Measurements from ENCODE around the gene STK26.
"Not testable (repeated sequence)": the region's sequence is repeated elsewhere in the genome, so short reads cannot be mapped to it uniquely, and the experiment has no call there.

STK26 gene

DNA sequence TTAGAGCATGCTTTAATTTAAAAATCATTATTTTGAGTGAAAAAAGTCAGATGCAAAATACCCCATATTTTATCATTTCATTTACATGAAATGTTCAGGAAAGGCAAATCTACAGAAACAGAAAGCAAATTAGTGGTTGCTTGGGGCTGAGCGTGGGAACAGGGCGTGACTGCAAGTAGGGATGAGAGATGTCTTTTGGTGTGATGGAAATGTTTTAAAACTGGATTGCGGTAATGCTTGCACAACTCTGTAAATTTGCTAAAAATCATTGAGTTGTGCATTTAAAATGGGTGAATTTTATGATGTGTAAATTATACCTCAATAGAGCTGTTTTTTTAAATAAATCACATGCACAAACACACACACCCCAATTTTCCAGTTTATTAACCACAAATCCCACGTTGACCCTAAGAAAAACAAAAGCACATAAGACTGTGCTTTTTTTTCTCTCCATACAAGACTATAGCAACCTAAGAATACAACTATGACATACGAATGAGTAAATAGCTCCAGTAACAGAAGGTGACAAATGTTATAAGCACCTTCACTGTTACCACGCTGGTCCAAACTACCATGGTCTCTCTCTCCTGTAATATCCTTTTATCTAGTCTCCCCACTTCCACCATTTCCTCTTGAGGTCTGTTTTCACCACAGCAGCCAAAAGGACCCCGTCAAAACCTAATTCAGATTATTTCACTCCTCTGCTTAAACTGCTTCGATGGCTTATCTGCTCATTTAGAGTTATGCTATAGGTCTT lies 67.5 kb downstream of the STK26 start:
- H3K9me3 Mint-ChIP-seq: no peaks in the 10 kb centered on the region
- H3K27ac Mint-ChIP-seq: no peak overlapping the region
- H3K27me3 Mint-ChIP-seq (ENCODE audit: low read depth): peaks cover 5% of the 10 kb centered on the region
- H3K36me3 Mint-ChIP-seq (ENCODE audit: low read depth): no peaks in the 10 kb centered on the region
- H3K4me3 Mint-ChIP-seq: no peak overlapping the region
- H3K4me1 Mint-ChIP-seq: peaks cover 15% of the 10 kb centered on the region
- TF ChIP-seq CTCF (IDR thresholded peaks at IDR 0.05; ENCODE audit: unreplicated experiment in 3 of 3): no peak

DNA sequence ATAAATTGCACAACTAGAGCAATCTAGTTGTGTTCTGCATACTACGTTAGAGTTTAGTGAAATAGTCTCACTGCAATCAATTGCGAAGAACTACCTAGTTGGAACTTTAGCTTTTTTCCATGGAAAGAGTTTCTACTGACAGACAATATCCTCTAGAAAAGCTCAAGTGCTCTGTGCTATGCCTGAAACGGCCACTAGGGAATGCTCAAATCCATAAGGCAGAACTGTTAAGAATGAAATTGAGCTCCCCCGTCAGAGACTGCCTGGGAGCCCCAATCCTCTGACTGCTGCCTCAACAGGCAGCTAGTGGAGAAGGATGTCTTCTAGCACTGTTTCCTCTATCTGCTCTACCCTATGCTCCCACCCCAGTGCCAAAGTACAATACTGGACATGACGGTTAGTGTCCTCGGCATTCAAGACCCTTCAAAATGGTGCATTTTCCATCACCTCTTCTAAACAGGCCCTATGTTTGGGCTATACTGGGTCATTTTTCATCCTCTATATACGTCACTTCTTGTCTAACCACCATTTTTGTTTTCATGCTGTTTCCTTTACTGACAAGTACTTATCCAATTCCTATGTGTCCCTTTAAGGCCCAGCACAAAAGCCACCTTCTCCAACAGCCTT lies 69.5 kb downstream of the STK26 start:
- Mint-ChIP-seq H3K27me3 (ENCODE audit: low read depth) (peaks cover 5% of the 10 kb centered on the region), H3K4me3 (no peak overlapping the region), H3K4me1 (peaks cover 26% of the 10 kb centered on the region), H3K36me3 (ENCODE audit: low read depth) (no peaks in the 10 kb centered on the region), H3K27ac (peak overlapping the region in 2 of 3 experiments; percentile 16 to 58), H3K9me3 (no peaks in the 10 kb centered on the region)
- peak; percentile 91 to 92 (median 91) for TF ChIP-seq CTCF (IDR thresholded peaks at IDR 0.05; ENCODE audit: unreplicated experiment in 3 of 3)

DNA sequence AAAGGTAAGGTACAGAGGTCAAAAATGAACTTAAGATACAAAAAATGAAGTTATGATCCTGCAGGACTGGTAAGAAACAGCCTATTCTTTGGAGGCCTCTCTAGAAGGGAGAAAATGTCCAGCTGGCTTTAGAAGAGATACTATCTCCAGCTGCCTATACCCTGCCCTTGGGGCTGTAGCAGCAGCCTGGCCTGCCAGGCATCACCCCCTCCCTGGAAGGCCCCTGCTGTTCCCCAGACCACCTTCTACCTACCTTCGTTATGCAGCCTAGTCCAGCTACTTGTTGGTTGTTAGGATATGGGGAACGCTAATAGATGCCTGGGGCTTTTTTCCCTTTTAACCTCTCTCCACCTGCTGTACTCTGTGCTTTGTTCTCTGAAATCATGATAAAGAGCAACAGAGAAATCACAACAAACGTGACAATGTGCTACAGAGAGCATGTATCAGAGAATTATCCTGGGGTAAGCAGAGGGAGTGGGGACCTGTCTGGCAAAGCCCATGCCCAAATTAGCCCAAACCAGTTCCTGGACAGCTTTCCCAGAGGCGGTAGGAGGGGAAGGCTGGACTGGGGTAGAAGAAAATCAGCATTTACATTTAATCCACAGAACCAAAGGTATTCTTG lies 70.2 kb downstream of the STK26 start:
- Mint-ChIP-seq H3K9me3 (no peaks in the 10 kb centered on the region), H3K27ac (peak overlapping the region in 2 of 3 experiments; percentile 23 to 72), H3K4me3 (no peak overlapping the region), H3K4me1 (peaks cover 27% of the 10 kb centered on the region), H3K27me3 (ENCODE audit: low read depth) (no peaks in the 10 kb centered on the region), H3K36me3 (ENCODE audit: low read depth) (no peaks in the 10 kb centered on the region)
- TF ChIP-seq CTCF (IDR thresholded peaks at IDR 0.05; ENCODE audit: unreplicated experiment in 3 of 3): no peak

GRCh38 chrX:132094164-132094563 lies 71.1 kb downstream of the STK26 start:
- TF ChIP-seq CTCF (IDR thresholded peaks at IDR 0.05; ENCODE audit: unreplicated experiment in 3 of 3): no peak
- no peak overlapping the region for H3K4me3 Mint-ChIP-seq
- H3K36me3 Mint-ChIP-seq (ENCODE audit: low read depth): no peaks in the 10 kb centered on the region
- peak overlapping the region in 1 of 3 experiments; percentile 2 for H3K27ac Mint-ChIP-seq
- no peaks in the 10 kb centered on the region for H3K9me3 Mint-ChIP-seq
- H3K27me3 Mint-ChIP-seq (ENCODE audit: low read depth): no peaks in the 10 kb centered on the region
- H3K4me1 Mint-ChIP-seq: peaks cover 27% of the 10 kb centered on the region

- not testable (repeated sequence) for H3K9me3 Mint-ChIP-seq; H3K27me3 Mint-ChIP-seq (ENCODE audit: low read depth); H3K27ac Mint-ChIP-seq; H3K36me3 Mint-ChIP-seq (ENCODE audit: low read depth); H3K4me3 Mint-ChIP-seq
- H3K4me1 Mint-ChIP-seq: peaks cover 13% of the 10 kb centered on the region
Measured at GRCh38 chrX:132098704-132099103, 75.6 kb downstream of the STK26 start.

DNA sequence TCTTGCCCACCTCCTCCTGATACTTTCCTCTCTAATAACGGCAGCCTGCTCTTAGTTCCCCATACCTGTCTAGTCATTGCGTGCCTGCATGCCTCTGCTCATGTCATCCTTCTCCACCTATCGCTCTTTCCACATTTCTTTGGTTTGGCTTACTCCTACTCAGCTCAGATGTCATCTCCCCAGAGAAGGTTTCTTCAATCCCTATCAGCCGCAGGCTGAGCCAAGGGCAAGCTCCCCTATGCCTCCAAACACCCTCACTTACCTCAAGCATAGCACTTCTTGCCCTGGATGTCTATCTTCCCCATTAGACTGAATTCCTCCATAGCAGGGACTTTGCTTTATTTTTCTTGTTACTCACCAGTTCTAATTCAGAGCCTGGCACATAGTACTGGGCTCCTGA lies 78.1 kb downstream of the STK26 start:
- no peaks in the 10 kb centered on the region for H3K27me3 Mint-ChIP-seq (ENCODE audit: low read depth)

More for the DNA sequence above, 78.1 kb downstream of the STK26 start:
- Mint-ChIP-seq H3K4me3 (no peak overlapping the region), H3K36me3 (ENCODE audit: low read depth) (no peaks in the 10 kb centered on the region), H3K27ac (no peak overlapping the region), H3K9me3 (no peaks in the 10 kb centered on the region), H3K4me1 (peaks cover 7% of the 10 kb centered on the region)
- TF ChIP-seq CTCF (IDR thresholded peaks at IDR 0.05; ENCODE audit: unreplicated experiment in 3 of 3): no peak

All from nephron (organoid).